Measurements from ENCODE around the gene EYA2.
A peak's percentile ranks its signal among the peaks of the same experiment; 100 is the strongest.
"Not testable (repeated sequence)": the region's sequence is repeated elsewhere in the genome, so short reads cannot be mapped to it uniquely, and the experiment has no call there.

The EYA2 gene

DNA sequence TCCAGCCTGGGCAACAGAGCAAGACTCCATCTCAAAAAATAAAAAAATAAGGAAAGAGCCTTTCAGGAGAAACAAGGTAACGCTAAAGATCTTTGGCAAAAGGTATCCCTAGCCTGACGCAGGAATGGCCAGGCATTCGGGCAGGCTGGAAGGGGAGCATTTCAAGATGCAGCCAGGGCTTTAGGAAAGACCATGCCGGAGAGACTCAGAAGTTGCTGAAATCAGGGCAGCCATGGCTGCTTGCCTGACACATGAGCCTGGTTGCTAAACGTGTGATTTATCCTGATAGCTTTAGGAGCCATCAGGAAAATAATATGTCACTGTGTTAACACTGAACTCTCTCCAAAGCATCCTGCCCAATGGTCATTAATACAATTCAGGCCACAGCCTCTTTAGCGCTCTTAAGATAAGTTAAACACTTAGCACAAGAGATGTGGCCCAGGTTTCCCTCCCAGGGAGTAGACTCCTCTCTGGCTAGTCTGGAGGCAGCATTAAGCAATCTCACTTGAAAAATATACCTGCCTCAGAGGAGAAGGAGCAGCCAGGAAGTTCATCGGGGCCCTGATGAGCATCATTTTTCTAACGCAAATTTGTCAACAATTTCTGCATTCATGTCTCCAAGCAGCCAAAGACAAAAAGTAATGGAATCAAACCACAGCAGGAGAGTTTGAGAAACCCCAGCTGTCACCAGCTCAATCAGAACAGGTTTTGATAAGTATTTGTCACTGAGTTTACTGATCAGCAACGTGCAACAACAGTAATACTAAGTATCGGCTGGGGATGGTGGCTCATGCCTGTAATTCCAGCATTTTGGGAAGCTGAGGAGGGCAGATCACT lies 261.9 kb downstream of the EYA2 start:
- no peak for DNase-seq

DNA sequence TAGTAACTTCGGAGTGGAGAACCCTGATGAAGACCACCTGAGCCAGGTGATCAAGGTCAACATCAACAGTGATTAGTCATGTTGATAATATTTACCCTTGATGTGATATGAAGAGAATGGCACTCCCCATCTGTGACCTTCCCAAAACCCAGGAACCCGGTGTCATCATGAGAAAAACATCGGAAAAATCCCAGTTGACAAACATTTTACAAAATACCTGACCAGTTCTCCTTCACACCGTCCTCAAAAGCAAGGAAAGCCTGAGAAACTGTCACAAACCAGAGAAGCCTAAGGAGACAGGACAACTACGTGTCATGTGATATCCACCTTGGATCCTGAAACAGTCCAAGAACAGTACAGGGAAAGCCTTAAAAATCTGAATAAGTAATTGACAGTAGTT lies 264.5 kb downstream of the EYA2 start:
- DNase-seq = no peak

DNA sequence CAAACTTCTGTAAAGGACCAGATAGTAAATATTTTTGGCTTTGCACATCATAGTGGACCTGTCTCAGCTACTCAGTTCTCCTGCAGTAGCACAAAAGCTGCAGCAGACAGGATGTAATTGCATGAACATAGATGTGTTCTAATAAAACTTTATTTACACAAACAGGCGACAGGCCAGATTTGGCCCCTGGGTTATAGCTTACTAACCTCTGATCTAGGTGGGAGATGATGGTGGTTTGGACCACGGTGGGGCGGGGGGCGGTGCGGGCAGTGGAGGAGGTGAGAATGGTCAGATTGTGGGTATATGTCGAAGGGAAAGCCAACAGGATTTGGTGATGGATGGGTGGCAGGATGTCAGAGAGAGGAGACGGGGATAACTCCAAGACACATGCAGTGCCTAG lies 265.6 kb downstream of the EYA2 start:
- DNase-seq = no peak

DNA sequence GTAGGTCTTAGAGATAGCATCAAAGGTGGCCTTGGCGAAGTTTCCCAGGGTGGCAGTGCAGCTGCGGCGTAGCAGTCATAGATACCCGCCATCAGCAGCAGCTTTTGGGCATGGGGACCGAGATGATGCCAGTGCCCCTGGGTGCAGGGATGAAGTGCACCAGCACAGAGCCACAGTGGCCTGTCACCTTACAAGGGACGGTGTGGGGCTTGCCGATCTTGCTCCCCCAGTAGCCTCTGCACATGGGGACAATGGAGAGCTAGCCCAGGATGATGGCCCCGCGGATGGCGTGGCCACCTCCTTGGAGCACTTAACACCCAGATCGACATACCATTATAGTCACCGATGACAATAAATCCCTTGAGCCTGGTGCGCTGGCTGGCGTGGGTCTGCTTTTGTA lies 266.3 kb downstream of the EYA2 start:
- no peak for DNase-seq

DNA sequence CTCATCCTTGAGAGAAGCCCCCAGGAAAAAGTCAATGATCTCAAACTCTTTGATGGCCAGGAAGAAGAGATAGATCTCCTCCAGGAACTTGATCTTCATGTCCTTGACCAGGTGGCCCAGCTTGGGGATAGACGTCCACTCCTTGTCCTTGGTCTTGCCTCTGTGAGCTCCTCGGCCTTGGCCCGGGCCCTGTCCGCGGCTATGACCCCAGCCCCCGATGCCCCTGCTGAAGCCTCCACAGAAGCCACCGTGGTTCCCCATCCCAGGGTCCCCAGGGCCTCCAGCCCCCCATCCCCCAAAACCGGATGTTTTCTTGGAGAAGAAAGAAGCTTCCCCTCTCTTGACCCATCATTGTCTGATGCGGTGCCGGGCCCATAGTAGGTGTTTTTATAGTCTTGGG lies 266.8 kb downstream of the EYA2 start:
- DNase-seq = no peak

DNA sequence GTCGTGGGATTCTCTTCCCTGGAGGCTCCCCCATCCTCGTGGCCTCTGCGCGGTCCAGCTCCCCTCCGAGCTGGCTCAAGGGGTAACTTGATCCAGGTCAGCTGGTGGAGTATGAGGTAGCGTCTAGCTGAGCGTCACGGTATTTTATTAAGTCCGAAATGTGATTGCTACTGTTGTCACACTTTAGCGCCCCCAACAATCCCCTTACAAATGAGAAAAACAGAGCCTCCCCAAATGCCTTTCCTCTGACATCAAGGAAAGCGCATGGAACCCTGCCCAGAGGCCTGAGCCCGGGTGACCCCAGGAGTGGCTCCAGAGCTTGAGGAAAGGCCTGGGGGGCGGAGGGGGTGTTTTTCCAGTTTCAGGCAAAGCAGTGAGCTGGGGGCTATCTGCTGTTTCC lies 269.5 kb downstream of the EYA2 start:
- DNase-seq = no peak

DNA sequence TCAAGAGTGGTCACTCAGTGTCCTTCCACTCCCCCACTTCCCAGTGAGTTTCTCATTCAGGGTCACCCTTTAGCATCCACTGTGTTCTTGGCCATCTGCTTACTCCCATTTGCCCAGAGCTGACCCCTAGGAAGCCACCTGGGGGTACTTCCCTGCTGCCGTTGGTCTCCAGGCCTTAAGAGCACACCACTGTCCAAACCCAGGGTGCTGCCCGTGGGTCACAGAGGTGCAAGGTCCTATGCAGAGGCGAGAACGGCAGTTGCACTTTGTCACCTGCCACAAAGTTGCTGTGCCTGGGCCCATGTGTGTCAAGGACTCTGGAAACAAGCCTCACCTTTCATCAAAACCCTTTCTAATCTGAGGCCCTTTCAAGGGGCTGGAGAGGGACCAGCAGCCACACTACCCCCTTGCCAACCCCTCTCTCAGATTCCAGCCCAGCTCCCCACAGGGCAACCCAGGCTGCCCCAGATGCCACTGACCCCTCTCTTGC lies 270.8 kb downstream of the EYA2 start:
- no peak for DNase-seq

DNA sequence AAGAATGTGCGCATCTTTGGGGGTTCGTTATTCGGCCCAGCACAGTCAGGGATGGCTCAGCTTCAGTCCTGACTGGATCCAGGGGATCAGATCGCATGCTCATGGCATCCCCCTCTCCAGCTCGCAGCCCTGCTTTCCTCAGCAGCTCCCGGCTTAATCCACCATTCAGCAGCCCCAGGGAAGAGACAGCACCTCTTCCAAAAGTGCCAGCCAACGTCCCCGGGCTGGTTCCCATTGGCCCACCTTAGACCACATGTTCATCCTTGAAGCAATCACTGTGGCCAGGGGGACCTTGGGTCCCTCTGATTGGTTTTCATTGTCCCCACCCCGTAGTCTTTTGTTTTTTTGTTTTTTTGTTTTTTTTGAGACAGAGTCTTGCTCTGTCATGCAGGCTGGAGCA lies 273.2 kb downstream of the EYA2 start:
- DNase-seq = no peak

DNA sequence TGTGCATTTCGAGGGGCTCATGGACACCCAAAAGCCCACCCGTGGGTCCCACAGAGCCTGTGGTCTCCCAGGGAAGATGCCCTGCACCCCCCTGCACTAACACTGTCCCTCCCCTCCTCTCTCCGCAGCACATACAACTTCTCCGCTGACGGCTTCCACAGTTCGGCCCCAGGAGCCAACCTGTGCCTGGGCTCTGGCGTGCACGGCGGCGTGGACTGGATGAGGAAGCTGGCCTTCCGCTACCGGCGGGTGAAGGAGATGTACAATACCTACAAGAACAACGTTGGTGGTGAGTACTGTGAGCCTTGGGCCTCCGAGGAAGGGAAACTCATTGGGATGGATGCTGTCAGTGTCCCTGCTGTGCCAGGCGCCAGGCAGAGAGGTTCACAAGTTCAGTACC lies 277.9 kb downstream of the EYA2 start:
- DNase-seq = no peak

DNA sequence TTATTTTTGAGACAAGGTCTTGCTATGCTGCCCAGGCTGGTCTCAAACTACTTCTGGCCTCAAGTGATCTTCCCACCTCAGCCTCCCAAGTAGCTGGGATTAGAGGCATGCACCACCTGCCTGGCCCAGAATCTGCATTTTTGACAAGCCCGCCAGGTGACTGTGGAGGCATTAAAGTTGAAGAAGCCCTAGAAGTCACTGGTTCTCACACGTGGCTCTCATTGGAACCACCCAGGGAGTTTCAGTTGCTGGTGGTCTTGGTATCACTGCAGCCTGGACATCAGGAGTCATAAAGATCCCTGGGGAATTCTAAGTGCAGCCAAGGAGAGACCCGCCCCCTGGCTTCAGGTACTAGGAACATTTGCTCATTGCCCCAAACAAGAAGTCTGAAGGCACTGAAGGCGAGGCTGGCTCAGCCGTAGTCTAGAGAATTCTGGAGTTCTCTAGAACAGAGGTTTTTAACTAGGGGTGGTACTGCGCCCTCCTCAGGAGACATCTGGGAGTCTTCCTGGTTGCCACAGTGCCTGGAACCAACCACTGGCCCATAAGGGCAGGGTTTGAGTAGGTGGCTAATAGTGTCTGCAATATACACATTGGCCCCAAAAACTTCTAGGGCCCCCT lies 279.1 kb downstream of the EYA2 start:
- DNase-seq = no peak

DNA sequence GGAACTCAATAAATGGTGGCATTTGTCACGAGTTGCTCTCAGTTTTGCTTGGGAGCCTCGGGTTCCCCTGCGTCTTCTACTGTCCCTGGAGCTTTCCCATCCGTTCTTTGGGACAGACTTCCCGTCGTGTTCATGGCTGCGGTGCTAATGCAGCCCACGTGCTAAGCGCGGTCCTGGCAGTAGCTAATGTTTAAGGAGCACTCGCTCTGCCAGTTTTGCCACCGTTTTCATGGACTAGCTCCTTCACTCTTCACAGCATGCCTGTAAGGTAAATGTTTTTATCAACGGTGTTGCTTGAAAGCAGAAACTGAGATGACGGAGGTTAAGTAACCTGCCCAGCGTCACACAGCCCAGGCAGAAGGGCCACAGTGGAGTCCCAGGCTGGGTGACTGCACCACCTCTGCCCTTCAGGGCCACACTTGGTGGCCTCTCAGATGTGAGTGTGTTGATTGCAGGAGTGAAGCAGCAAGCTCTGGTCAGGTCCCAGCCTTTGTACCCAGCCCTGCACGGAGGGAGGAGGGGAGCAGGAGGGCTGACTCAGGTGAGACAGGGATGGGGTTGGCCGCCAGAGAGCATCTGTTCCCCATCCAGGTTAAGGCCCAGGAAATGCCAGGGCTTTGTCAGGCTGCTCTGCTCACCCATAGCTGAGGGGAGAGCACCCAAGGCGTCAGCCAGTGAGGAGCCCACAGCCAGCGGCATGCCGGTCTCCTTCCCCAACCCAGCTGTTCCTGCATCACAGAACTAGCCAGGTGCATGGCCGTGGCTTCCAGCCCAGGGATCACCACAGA lies 280.0 kb downstream of the EYA2 start:
- DNase-seq = no peak

DNA sequence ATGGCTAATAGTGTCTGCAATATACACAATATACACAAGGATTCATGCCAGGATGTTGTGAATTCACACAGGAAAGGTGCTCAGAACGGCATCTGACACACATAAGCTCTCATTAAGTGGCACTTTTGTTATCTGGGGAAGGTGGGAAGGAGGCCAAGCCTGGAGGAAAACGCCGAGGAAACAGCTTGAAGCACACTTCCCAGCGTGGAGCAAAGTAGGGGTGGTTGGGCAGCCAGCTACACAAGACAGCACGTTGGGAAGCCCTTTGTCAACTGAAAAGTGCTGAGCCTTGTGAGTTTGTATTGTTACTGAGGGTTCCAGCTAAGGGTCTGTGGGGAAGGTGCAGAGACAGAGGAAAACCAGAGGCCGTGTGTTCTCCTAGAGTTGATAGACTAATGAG lies 280.9 kb downstream of the EYA2 start:
- no peak for DNase-seq

DNA sequence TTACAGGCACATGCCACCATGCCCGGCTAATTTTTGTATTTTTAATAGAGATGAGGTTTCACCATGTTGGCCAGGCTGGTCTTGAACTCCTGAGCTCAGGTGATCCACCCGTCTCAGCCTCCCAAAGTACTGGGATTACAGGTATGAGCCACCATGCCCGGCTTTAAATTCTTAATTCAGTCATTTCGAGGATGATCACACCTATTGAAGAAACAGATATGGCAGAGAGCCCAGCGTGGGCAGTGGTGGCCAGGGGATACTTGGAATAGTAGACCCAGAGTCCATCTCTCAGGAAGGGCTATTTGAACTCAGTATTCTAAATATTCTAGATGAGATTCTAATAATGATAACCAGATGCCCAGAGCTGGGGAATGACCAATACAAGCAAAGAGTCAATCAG lies 281.6 kb downstream of the EYA2 start:
- not testable (repeated sequence) for DNase-seq

DNA sequence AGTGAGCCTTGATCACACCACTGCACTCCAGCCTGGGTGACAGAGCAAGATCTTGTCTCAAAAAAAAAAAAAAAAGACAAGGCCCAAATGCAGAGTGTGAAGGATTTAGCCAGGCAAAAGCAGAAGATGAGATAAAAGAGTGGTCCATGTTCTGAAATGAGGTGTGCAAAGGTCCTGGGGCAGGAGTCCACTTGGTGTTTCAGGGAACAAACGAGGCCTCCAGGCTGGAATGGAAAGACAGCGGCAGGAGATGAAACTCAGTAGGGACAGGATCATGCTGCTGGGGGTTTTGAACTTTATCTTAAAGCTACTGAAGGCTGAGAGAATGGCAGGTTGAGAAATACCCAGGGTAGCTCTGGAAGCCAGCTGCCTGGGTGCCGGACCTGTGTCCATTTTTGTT lies 283.6 kb downstream of the EYA2 start:
- no peak for DNase-seq

DNA sequence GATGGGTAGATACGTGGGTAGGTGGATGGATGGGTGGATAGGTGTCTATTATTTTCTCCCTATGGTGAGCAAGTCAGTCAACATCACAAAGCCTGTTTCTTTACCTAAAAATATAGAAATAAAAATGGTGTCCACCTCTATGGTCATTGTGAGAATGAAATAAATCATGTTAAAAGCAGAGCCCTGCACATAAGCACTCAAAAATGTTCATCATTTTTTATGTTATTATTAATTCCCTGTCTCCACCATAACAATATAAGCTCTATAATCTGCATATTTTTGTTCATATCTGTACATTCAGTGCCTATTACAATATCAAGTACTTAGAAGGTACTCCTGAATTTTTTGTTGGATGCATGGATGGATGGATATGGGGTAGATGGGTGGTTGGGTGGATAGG lies 284.2 kb downstream of the EYA2 start:
- no peak for DNase-seq

DNA sequence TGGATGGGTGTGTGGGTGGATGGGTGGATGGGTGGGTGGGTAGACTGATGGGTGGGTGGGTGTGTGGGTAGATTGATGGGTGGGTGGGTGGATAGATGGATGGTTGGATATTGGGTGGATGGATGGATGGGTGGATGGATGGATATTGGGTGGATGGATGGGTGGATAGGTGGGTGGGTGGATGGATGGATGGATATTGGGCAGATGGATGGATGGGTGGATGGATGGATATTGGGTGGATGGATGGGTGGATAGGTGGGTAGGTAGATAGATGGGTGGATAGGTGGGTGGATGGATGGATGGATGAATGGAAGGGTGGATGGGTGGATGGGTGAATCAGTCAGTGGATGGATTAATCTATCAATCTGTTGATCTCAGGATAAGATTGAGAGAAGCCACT lies 284.6 kb downstream of the EYA2 start:
- no peak for DNase-seq

DNA sequence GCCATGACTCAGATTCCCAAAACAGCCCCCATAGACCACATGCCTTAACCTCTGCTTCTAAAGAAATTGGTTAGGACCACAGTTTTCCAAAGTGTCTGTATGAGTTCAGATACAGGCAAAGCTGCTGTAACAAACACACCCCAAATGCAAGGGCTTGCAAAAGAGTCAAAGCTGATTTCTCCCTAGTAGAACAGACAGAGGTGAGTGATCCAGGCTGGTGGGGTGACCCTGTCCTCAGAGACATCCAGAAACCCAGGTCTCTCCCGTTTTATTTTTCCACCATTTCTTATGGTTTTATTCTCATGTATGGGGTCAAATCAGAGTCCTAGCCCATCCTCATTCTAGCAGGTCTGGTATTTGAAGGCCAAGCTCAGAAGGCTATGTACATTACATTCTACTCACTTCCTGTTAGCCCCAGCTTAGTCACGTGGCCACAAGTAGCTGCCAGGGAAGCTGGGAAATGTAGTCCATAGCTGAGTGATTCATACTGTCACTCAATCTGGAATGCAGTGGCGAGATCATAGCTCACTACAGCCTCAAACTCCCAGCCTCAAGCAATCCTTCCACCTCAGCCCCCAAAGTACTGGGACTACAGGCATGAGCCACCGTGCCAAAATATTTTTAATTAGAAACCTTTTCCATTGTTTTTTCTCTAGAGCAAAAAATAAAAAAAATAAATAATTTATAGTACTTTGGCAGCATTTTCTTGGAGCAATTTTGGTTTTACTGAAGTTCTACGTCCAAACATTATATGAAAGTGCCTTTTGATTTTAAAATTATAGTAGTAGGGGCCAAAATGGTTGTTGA lies 286.6 kb downstream of the EYA2 start:
- DNase-seq = peak in 1 of 2 experiments; percentile 46

DNA sequence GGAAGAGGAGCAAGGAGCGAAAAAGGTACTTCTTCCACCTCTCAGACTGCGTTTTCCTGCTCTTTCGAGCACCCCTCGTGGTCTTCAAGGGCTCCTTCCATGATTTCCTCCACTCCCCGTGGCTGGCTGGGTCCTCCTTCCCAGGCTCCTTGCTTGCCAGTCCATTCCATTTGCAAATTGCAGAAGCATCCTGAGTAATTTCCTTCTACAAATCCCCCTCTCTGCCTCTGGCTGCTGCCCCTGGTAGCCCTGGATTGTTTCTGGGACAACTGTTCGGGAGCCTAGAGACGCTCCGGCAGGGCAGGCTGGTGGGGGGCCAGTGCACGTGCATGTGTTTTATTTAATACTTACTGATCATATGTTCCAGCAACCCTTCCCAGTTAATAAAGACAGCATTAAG lies 288.7 kb downstream of the EYA2 start:
- no peak for DNase-seq

DNA sequence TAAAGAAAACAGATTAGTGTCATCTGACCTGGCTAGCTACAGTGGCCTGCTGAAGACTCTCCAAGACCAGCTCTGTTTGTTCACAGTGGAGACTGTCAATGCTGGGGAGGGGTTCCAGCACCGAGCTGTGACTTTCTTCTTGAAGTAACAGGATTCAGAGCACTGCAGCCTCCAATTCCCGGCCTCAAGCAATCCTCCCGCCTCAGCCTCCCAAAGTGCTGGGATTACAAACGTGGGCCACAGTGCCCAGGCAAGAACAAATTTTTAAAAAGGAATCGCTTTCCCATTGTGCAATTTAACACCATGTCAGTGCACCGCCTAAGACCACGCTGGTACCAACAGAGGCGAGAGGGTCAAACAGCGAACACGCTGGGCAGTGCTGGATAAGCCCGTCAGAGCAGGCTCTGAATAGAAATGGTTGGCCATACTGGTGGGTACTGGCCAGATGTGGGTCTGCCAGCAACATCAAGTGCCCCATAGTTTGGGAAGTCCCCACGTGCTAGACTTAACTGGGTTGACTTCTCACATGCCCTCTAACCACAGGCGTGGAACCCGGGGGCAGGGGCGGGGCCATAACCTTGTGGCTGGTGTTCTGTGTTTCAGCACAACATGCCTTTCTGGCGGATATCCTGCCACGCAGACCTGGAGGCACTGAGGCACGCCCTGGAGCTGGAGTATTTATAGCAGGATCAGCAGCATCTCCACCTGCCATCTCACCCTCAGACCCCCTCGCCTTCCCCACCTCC lies 293.0 kb downstream of the EYA2 start:
- no peak for DNase-seq

DNA sequence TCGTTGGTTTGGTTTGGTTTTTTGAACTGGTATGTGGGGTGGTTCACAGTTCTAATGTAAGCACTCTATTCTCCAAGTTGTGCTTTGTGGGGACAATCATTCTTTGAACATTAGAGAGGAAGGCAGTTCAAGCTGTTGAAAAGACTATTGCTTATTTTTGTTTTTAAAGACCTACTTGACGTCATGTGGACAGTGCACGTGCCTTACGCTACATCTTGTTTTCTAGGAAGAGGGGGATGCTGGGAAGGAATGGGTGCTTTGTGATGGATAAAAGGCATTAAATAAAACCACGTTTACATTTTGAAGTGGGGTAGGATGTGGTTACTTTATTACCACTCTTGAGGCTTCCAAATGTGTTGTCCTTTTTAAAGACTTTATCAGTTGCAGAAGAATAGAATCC lies 293.9 kb downstream of the EYA2 start:
- no peak for DNase-seq

DNA sequence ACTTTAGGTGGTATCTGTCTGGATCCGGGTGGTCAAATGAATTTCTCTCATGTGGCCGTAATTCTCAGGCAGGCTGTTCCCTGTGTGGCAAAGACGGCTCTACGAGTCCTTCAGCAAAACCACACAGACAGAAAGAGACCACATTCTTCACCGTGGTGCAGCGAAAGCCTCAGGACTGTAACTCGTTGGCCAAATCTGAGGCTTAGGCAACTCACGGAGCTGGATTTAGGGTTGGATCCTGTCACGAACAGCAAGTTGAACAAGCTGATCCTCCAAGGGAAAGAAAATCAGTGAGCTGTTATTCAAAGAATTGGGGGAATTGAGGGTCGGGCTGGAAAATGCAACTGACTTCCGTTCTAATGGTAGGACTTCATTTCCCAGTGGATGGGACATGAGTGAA lies 294.4 kb downstream of the EYA2 start:
- no peak for DNase-seq

DNA sequence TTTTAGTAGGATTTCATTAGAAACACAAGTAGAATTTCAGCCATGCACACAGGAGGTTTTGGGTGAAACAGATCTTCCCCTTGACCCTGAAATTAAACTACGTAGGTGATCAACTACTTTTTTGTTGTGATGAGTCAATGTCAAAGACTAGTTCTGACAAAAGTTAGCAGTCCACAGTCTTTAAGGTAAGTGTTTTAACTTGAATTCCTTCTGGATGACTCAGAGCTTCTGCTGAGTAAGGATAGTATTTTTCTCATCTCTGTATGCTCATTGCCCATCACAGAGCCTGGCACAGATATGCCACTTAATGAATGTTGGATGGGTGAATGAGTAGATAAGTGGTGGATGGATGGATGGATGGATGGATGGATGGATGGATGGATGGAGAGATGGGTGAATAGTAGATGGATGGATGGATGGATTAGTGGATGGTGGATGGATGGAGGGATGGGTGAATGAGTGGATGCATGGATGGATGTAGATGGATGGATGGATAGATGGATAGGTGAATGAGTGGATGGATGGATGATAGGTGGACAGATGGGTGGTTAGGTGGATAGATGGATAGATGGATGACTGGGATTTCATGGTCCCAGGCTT lies 296.5 kb downstream of the EYA2 start:
- peak in 1 of 2 experiments; percentile 29 for DNase-seq

Data from SW 1271 (cell line).